GM19468 (cell line): ENCODE measurements around the gene CEP120.
A peak's percentile ranks its signal among the peaks of the same experiment; 100 is the strongest.
"Not testable (repeated sequence)": the region's sequence is repeated elsewhere in the genome, so short reads cannot be mapped to it uniquely, and the experiment has no call there.

ENCODE experiments used
- ATAC-seq: cut with Tn5 transposase; IDR thresholded peaks from one replicate; pipeline ENCODE4 v1.9.1; 2021; ENCODE audit warnings: mild to moderate bottlenecking, moderate library complexity, moderate number of reproducible peaks; ENCODE audit not compliant: unreplicated experiment; ENCODE audit errors: extremely low read depth

Gene CEP120

GRCh38 chr5:123423278-123424149, at the start of gene CEP120:
CEP120 (minus strand) TSS chr5:123423403; CDS start chr5:123422998, 405 bp downstream.
- ATAC-seq, result peak; percentile 99

DNA sequence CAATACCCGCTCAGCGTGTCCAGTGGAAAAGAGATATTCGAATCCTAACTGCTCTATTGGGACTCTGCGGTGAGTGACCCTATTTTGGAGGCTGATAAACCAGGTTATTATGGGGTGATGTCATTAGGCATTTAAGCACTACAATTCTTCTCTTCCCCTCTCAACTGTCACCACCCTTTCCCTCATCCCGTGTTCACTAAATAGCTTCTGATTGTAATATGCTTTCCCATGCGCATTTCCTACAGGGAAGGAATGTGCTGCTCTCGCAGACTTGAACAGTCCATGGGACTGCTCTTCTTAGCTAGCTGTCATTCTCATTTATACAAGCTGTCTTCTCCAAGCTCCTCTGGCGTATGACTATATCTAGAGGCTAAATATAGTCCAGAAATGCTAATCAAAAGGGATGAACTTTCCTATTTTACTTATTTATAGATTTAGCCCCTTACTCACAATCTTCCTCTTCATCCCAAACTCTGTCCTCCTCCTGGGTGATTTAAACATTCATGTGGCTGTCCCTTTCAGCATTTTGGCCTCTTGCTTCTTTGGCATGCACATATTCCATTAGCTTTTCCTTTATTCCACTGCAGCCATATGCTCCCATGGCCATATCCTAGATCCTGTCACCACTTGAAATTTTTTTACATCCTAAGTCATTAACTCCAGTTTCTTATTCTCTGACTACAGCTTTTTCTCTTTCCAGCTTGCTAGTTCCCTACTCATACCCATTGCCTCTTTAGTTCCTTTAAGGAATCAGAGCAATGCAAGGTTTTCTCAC, 49.1 kb upstream of the CEP120 start:
- no peak for ATAC-seq

- no peak for ATAC-seq
Measured at GRCh38 chr5:123471385-123471784, 48.2 kb upstream of the CEP120 start.

- not testable (repeated sequence) for ATAC-seq
Measured at GRCh38 chr5:123466839-123467238, 43.6 kb upstream of the CEP120 start.

GRCh38 chr5:123460296-123460729, 37.1 kb upstream of the CEP120 start:
- no peak for ATAC-seq

DNA sequence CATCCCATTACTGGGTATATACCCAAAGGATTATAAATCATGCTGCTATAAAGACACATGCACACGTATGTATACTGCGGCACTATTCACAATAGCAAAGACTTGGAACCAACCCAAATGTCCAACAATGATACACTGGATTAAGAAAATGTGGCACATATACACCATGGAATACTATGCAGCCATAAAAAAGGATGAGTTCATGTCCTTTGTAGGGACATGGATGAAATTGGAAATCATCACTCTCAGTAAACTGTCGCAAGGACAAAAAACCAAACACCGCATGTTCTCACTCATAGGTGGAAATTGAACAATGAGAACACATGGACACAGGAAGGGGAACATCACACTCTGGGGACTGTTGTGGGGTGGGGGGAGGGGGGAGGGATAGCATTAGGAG, 35.8 kb upstream of the CEP120 start:
- not testable (repeated sequence) for ATAC-seq

DNA sequence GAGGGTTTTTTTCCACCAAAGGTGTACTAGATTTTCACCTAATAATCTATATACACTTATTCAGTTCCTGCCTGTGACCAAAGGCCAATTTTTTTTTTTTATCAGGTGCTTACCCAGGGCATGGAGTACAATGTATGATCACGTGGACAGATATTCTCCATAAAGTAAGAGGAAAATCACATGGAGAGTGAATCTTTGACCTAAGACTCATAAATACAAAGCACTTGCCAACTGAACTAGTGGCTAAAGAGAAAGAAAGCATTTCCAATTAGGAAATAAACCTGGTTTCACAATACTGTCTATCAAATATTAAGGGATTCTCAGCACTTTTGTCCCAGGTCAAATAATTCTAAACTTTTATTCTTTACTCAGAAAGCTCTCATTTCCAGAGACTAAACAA, 33.0 kb upstream of the CEP120 start:
- ATAC-seq, result no peak

DNA sequence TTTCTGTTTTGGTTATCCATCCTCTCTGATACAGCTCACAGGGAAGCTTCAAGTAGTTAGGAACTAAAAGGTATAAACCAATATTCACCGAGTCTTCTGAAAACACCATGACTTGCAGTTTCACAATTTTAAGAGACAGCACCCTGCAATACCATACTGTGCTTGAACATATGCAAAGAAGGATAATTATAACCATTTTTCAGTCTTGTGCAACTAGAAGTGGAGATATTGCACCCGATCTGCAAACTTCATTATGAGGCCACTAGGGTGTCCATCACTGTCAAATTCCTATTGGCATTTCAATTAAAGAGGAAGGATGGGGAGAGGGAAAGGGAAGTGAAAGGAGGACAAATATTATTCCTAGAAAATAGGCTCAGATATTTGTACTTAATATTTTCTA, 32.4 kb upstream of the CEP120 start:
- ATAC-seq, result peak; percentile 87

DNA sequence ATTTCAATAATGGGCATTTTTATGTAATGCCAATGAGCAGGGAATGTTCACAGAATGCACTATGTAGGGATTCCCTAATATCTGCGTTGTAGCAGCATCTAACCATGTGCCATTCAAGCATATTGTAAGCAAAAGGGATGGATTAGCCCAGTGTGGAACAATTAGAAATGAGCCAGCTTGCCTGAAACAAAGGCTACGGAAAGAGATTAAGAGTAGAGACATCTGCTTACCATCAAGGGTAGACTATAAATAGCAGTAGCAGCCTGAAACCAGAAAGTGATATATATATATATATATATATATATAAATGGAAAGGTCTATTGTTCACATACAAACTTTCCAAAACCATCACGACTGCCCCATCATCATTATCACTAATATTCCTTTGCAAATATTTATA, 31.9 kb upstream of the CEP120 start:
- no peak for ATAC-seq

DNA sequence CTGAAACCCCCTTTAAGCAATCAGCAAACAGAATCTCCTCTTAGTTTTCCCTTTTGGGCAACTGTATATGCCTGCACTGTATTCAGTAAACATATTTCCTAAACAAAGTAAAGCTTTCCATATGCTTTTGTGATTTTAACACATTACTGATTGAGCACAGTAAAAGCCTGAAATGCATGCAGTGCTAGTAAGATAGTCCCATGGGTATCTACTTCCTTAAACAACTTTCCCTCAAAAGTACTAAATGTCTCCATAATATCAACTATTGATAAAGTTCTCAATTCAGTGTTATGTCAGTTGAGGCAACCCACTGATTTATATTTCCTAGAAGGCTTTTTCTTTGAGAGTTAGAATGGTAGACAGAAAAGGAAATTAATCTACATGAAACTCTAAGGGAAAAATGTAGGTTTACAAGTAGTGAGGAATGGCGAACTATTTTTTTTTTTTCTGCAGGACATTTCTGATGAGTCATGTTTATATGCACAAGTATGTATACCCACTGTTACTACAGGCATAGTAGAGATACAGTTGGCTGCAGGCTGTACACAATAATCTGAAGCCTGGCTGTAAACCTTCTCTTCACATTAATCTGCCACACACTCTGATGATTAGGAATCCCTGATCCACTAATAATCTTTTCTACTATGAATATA, 31.2 kb upstream of the CEP120 start:
- ATAC-seq, result no peak

DNA sequence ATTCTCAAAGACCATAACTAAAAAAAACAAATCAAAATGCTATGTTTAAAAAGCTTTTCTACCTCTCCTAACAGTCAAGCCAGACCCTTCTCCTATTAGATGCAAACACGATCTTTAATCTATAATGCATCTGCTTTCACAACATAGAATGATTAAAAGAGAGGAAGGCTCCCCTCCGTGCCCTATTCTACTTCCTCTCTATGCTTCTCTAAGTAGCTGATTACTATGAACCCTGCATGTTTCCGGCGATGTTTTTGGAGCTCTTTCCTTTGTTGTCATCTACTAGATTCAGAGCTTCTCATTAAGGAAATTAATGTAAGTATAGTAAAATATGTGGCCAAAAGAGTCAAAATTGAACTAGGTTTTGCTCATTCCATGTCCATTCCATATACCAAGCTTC, 29.2 kb upstream of the CEP120 start:
- ATAC-seq, result no peak

- ATAC-seq, result no peak
Measured at GRCh38 chr5:123451047-123451446, 27.8 kb upstream of the CEP120 start.

GRCh38 chr5:123450640-123451039, 27.4 kb upstream of the CEP120 start:
- no peak for ATAC-seq

- ATAC-seq, result peak; percentile 10
Measured at GRCh38 chr5:123450114-123450513, 26.9 kb upstream of the CEP120 start.

GRCh38 chr5:123449424-123449974, 26.3 kb upstream of the CEP120 start:
- no peak for ATAC-seq

DNA sequence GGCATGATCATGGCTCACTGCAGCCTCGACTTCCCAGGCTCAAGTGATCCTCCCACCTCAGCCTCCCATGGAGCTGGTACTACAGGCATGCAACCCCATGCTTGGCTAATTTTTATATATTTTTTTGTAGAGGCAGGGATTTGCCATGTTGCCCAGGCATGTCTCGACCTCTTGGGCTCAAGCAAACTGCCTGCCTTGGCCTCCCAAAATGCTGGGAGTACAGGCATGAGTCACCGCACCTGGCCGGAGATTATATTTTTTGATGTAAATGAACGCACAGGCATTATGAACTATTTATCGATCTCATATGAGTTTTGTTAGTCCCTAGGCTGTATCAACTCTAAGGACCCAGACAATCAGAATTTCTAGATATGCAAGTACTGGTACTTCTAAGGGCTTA, 25.5 kb upstream of the CEP120 start:
- no peak for ATAC-seq

DNA sequence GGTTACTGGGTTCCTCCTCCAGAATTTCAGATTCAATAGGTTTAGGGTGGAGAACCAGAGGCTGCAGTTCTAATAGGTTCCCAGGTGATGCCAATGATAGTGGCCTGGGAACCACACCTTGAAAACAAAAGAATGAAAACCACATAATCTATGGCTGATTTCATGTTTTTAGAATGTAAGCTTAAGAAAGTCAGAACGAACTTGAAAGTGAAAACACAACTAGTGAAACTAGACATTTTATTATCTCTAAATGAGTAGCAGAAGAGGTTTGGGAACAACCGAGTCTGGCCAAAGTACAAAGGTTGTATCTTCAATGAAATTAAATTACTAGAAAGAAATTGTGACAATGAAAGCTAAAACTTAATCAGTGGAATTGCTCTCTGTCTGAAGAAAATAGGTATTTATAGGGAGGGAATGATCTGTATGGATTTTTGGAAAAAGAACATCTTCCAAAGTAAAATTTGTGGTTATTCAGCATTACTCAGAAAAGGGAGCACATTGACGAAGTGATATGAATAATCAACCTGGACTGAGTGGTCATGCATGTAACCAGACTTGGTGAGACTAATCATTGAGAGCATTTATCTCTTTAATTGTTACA, 24.9 kb upstream of the CEP120 start:
- peak; percentile 89 for ATAC-seq

DNA sequence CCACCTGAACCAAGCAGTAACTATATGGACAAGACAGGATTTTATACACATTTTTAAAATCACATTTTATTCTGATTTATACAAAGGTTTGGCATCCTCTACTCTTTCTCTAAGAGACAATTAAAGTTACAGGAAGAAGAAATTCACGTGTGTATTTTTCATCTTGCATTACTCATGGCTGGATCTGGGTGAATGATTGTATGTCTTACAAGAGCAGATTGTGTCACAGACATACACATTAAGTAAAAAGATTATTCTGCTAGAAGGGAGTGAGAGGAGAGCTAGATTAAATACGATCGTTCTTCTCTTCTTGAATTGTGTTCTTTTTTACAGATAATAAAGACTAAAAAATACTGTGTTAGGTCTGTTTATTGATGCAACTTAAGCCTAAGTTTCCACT, 20.8 kb upstream of the CEP120 start:
- ATAC-seq, result no peak

- no peak for ATAC-seq
Measured at GRCh38 chr5:123441408-123441807, 18.2 kb upstream of the CEP120 start.
